RWPE1 (cell line): ENCODE measurements around the gene SPATA20.

ENCODE experiments used
- CTCF ChIA-PET: fragments of 350-600 bp; sonication (Branson Sonifier 250); formaldehyde crosslinking; extraction: SDS; loops from one replicate; lab custom pipeline; 2021; lab: Yijun Ruan, JAX
- POLR2A ChIA-PET: fragments of 400-600 bp; formaldehyde crosslinking; extraction: SDS; loops from one replicate; lab custom pipeline; 2020; ENCODE audit warnings: antibody characterized with exemption; ENCODE audit not compliant: low non-redundant PET; lab: Yijun Ruan, JAX
- DNase-seq: peaks from one replicate; pipeline ENCODE4 v3.0.0; 2012; ENCODE audit warnings: low spot score
- H3K27ac ChIP-seq: fragments of 450-650 bp; 2 replicates; pipeline ENCODE4 v1.5.1; 2017
- CTCF ChIP-seq: fragments of 450-650 bp; conservative IDR thresholded peaks from 2 replicates; pipeline ENCODE4 v1.5.1; 2017; ENCODE audit warnings: low read depth, mild to moderate bottlenecking

The SPATA20 gene

GRCh38 chr17:50518384-50519023 lies 28.5 kb upstream of the SPATA20 start:
- DNase-seq, result no peak
- POLR2A ChIA-PET, result no interaction called here
- H3K27ac ChIP-seq, result peak overlapping the region; percentile 69
- CTCF ChIA-PET, result interaction anchor here (0.6 to 1.2 kb wide), 4 partner anchors 17 to 67 kb away, joined by 3 to 7 read pairs (median 4); partner anchors contain the start of gene SPATA20
- no peak for TF ChIP-seq CTCF

- CTCF ChIA-PET, result interaction anchor here (0.6 to 1.2 kb wide), 4 partner anchors 18 to 66 kb away, joined by 3 to 7 read pairs (median 4); partner anchors contain the start of gene SPATA20
- no peak for TF ChIP-seq CTCF
- peak; percentile 73 for DNase-seq
- POLR2A ChIA-PET, result interaction anchor here (0.6 kb wide), 1 partner anchor 736 kb away, joined by 5 read pairs; no protein-coding TSS in a partner anchor
- H3K27ac ChIP-seq, result peak overlapping the region; percentile 69
Observed at GRCh38 chr17:50519141-50519834, 27.7 kb upstream of the SPATA20 start.

GRCh38 chr17:50520483-50520882 lies 26.5 kb upstream of the SPATA20 start:
- no peak for TF ChIP-seq CTCF
- no peak overlapping the region; the same call in 1 of the 2 replicates for H3K27ac ChIP-seq
- POLR2A ChIA-PET, result no interaction called here
- DNase-seq, result no peak
- CTCF ChIA-PET, result no interaction called here

GRCh38 chr17:50521514-50521913 lies 25.5 kb upstream of the SPATA20 start:
- no peak for DNase-seq
- H3K27ac ChIP-seq, result no peak overlapping the region
- ChIA-PET POLR2A (no interaction called here), CTCF (no interaction called here)
- no peak for TF ChIP-seq CTCF

GRCh38 chr17:50522766-50523165 lies 24.2 kb upstream of the SPATA20 start:
- CTCF ChIA-PET, result interaction anchor here (0.7 to 1.3 kb wide), 4 partner anchors 10 to 36 kb away, joined by 3 to 6 read pairs (median 4); partner anchors contain the start of gene EPN3
- TF ChIP-seq CTCF, result no peak
- POLR2A ChIA-PET, result no interaction called here
- peak overlapping the region; percentile 81 for H3K27ac ChIP-seq
- no peak for DNase-seq

GRCh38 chr17:50523208-50523607 lies 23.8 kb upstream of the SPATA20 start:
- CTCF ChIA-PET, result interaction anchor here (0.7 to 1.3 kb wide), 4 partner anchors 9 to 36 kb away, joined by 3 to 6 read pairs (median 4); partner anchors contain the start of gene EPN3
- DNase-seq, result peak; percentile 80
- H3K27ac ChIP-seq, result peak overlapping the region; percentile 81
- no peak for TF ChIP-seq CTCF
- POLR2A ChIA-PET, result no interaction called here
